ENCODE measurements around the gene SAFB2.
A peak's percentile ranks its signal among the peaks of the same experiment; 100 is the strongest.

SAFB2 gene

DNA sequence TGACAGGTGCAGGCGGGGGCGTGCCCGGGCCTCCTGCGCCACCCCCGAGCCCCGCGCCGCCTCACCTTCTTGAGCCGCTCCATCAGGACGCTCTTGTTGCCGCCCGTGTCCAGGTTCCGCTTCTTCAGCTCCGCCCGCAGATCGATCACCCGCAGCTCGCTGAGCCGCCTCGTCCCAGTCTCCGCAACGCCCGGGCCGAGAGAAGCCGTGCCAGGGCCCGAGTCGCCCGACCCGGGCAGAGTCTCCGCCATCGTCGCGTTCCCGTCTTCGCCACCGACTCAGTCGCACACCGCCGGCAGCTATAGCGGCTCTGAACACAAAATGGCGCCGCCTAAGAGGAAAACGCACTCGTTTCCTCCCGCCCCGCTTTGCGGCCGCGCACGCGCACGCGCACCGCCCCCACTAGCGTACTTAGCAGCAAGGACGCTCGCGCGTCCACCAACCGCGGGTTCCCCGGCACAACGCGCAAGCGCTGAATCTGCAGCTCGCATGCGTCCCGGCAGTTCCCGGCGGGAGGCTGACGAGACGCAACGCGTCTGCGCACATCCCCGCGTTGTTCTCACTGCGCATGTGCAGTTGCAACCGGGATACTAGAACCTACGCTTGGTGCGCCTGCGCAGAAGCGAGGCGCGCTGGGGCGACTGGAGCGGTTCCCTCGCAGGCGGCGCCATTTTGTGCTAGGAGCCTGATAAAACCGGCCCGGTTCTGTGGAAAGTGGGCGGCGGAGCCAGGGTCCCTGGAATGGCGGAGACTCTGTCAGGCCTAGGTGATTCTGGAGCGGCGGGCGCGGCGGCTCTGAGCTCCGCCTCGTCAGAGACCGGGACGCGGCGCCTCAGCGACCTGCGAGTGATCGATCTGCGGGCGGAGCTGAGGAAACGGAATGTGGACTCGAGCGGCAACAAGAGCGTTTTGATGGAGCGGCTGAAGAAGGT, at the start of gene SAFB2, which contains the start of gene SAFB:
Gene SAFB2, minus strand, starts transcription at position 312 of the 932 bp plus-strand sequence. Its CDS starts 61 bp downstream, at position 251.
Gene SAFB, plus strand, starts transcription at position 619 of the 932 bp plus-strand sequence. Its CDS starts 123 bp downstream, at position 742.
- peaks cover 24% of the 10 kb centered on the region for H3K36me3 Mint-ChIP-seq

GRCh38 chr19:5671600-5671999, 49.0 kb upstream of the SAFB2 start:
- peaks cover 7% of the 10 kb centered on the region for H3K4me1 Mint-ChIP-seq
- H3K36me3 Mint-ChIP-seq, result peaks cover 14% of the 10 kb centered on the region
- ATAC-seq (ENCODE audit: low read depth), result no peak
- no peak overlapping the region for H3K4me3 Mint-ChIP-seq
- H3K9me3 Mint-ChIP-seq, result peaks cover 5% of the 10 kb centered on the region
- no peaks in the 10 kb centered on the region for H3K27me3 Mint-ChIP-seq
- DNase-seq (ENCODE audit: low spot score in 2 of 2), result no peak
- peak overlapping the region; percentile 68 for H3K27ac Mint-ChIP-seq

More for the DNA sequence above, at the start of gene SAFB2, which contains the start of gene SAFB:
- Mint-ChIP-seq H3K9me3 (no peaks in the 10 kb centered on the region), H3K4me3 (peak within 1 kb of the TSS; percentile 99), H3K4me1 (peaks cover 43% of the 10 kb centered on the region), H3K27ac (peak within 1 kb of the TSS; percentile 98), H3K27me3 (no peaks in the 10 kb centered on the region)
- DNase-seq (ENCODE audit: low spot score in 2 of 2) (peak; percentile 94 to 98), ATAC-seq (ENCODE audit: low read depth) (peak; percentile 80)

GRCh38 chr19:5669212-5669611, 46.6 kb upstream of the SAFB2 start:
- no peak overlapping the region for H3K4me3 Mint-ChIP-seq
- DNase-seq (ENCODE audit: low spot score in 2 of 2), result no peak

GRCh38 chr19:5667751-5668271, 45.2 kb upstream of the SAFB2 start:
- H3K27ac Mint-ChIP-seq, result no peak overlapping the region
- H3K9me3 Mint-ChIP-seq, result no peaks in the 10 kb centered on the region
- peaks cover 28% of the 10 kb centered on the region for H3K36me3 Mint-ChIP-seq

More at GRCh38 chr19:5669212-5669611, 46.6 kb upstream of the SAFB2 start:
- Mint-ChIP-seq H3K27me3 (no peaks in the 10 kb centered on the region), H3K9me3 (peaks cover 5% of the 10 kb centered on the region), H3K4me1 (peaks cover 4% of the 10 kb centered on the region), H3K27ac (no peak overlapping the region), H3K36me3 (peaks cover 27% of the 10 kb centered on the region)
- ATAC-seq (ENCODE audit: low read depth), result no peak

DNA sequence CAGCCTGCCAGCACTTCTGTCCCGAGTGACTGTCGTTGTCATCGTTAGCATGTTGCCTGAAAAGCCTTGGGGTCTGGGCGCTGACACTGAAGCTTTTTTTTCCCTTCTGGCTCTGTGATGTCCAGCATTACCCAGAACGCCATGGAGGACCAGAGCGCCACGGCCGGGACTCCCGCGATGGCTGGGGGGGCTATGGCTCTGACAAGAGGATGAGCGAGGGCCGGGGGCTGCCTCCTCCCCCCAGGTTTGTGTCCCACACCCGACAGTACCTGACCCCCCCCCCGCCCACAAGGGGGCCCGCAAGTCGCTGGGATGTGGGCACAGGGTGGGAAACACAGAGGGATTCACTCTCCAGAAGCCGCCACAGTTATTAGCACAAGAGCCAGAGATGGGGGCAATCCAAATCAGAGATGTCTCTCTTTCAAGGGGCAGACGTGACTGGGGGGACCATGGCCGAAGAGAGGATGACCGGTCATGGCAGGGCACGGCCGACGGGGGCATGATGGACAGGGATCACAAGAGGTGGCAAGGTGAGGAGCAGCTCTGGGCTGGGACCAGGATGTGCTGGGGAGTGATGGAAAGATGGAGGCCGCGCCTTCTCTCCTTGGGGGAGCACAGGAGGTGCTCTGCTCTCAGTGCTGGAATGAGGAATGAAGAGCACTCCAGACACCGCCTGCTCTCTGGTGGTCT, 44.5 kb upstream of the SAFB2 start:
- no peak for ATAC-seq (ENCODE audit: low read depth)
- Mint-ChIP-seq H3K36me3 (peaks cover 28% of the 10 kb centered on the region), H3K9me3 (no peaks in the 10 kb centered on the region), H3K4me1 (no peaks in the 10 kb centered on the region), H3K4me3 (no peak overlapping the region), H3K27me3 (no peaks in the 10 kb centered on the region), H3K27ac (peak overlapping the region; percentile 50)
- no peak for DNase-seq (ENCODE audit: low spot score in 2 of 2)

More at GRCh38 chr19:5667751-5668271, 45.2 kb upstream of the SAFB2 start:
- no peaks in the 10 kb centered on the region for H3K4me1 Mint-ChIP-seq
- DNase-seq (ENCODE audit: low spot score in 2 of 2) (no peak), ATAC-seq (ENCODE audit: low read depth) (no peak)
- H3K27me3 Mint-ChIP-seq, result no peaks in the 10 kb centered on the region
- no peak overlapping the region for H3K4me3 Mint-ChIP-seq

DNA sequence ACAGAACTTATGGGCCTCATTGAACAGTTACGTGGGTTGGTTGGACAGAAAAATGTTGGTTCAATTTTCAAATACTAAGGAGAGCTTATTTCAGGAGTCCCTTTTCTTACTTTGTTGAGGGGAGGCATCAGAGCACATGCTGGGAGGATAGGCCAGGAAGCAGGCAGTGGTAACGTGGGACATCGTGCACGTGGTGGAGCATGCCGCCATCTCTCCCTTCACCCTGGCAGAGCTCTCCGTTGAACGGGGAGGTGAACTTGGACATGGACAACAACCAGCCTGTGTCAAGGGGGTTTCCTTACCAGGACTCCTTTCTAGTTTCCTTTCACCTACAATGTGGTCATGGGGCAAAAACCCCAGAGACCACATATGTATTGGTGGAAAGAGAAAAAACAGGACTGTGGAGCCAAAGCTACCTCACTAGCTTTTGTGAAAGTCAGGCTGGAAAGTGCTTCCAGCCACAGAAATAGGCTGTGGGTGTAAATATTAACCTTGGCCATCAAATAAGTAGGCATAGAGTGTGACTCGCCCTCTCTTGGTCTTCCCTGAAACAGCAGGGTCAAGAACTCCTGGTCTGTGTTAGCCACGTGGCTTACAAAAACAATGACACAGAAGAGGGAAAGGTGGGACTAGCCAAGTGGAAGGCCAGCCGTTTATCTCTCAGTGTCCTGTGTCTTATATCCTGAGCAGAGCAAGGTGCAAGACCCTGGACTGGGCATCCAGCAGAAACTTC, 43.4 kb upstream of the SAFB2 start:
- no peak for ATAC-seq (ENCODE audit: low read depth)
- peaks cover 31% of the 10 kb centered on the region for H3K36me3 Mint-ChIP-seq
- no peaks in the 10 kb centered on the region for H3K4me1 Mint-ChIP-seq
- no peak for DNase-seq (ENCODE audit: low spot score in 2 of 2)
- no peak overlapping the region for H3K4me3 Mint-ChIP-seq
- no peaks in the 10 kb centered on the region for H3K9me3 Mint-ChIP-seq
- no peaks in the 10 kb centered on the region for H3K27me3 Mint-ChIP-seq
- peak overlapping the region; percentile 28 for H3K27ac Mint-ChIP-seq

DNA sequence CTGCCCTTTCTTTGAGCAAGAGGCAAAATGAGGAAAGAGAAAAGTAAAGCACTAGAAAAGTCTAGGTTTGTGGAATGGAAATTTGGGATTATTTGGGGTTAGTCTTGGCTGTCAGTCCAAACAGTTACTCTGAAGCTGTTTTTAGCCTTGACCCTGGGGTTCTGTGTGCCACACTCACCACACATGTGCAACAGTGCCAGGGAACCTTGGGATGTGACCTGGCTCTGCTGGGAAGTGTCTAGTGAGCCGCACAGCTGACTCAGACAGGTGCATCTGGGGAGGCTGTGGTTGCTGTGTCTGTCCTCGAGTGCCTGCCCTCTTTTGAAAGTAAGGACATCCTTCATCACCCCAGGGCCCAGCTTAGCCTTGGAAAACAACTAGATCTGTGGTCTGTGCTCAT, 41.9 kb upstream of the SAFB2 start:
- Mint-ChIP-seq H3K27me3 (no peaks in the 10 kb centered on the region), H3K27ac (no peak overlapping the region), H3K9me3 (no peaks in the 10 kb centered on the region), H3K36me3 (peaks cover 35% of the 10 kb centered on the region), H3K4me3 (no peak overlapping the region), H3K4me1 (no peaks in the 10 kb centered on the region)
- ATAC-seq (ENCODE audit: low read depth), result no peak
- DNase-seq (ENCODE audit: low spot score in 2 of 2), result no peak

GRCh38 chr19:5663904-5664303, 41.3 kb upstream of the SAFB2 start:
- DNase-seq (ENCODE audit: low spot score in 2 of 2) (no peak), ATAC-seq (ENCODE audit: low read depth) (no peak)
- Mint-ChIP-seq H3K27me3 (no peaks in the 10 kb centered on the region), H3K27ac (no peak overlapping the region), H3K4me1 (no peaks in the 10 kb centered on the region), H3K9me3 (no peaks in the 10 kb centered on the region), H3K4me3 (no peak overlapping the region), H3K36me3 (peaks cover 33% of the 10 kb centered on the region)

DNA sequence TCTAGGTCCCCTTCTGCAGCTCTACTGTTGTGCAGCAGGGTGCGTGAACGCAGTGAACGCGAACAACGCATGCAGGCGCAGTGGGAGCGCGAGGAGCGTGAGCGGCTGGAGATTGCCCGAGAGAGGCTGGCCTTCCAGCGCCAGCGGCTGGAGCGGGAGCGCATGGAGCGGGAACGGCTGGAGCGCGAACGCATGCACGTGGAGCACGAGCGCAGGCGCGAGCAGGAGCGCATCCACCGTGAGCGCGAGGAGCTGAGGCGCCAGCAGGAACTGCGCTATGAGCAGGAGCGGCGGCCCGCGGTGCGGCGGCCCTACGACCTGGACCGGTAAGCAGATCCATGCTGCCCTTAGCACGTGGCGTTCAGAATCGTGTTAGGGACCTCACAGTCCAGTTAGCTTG, 38.9 kb upstream of the SAFB2 start:
- Mint-ChIP-seq H3K36me3 (peaks cover 34% of the 10 kb centered on the region), H3K4me3 (no peak overlapping the region), H3K27me3 (no peaks in the 10 kb centered on the region), H3K9me3 (no peaks in the 10 kb centered on the region), H3K4me1 (no peaks in the 10 kb centered on the region), H3K27ac (no peak overlapping the region)
- ATAC-seq (ENCODE audit: low read depth) (no peak), DNase-seq (ENCODE audit: low spot score in 2 of 2) (no peak)

DNA sequence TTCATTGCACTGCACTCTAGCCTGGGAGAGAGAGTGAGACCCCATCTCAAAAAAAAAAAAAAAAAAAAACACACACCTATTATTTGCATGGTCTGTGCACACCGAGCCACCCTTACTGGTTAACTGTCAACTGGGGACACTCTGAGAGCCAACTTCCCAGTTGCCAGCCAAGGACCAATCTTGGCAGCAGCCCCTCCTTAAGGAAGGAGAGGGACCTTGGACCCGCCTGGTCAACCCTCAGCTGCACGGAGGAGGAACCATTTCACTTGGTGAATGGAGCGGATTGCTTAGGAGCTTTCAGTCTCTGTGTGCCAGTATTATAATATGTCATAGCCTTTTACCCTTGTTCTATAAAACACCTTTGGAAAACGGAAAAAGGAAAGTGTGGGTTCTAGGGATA, 32.8 kb upstream of the SAFB2 start:
- ATAC-seq (ENCODE audit: low read depth) (no peak), DNase-seq (ENCODE audit: low spot score in 2 of 2) (no peak)
- Mint-ChIP-seq H3K36me3 (peaks cover 43% of the 10 kb centered on the region), H3K27me3 (no peaks in the 10 kb centered on the region), H3K27ac (peak overlapping the region; percentile 36), H3K4me1 (no peaks in the 10 kb centered on the region), H3K4me3 (no peak overlapping the region), H3K9me3 (no peaks in the 10 kb centered on the region)

DNA sequence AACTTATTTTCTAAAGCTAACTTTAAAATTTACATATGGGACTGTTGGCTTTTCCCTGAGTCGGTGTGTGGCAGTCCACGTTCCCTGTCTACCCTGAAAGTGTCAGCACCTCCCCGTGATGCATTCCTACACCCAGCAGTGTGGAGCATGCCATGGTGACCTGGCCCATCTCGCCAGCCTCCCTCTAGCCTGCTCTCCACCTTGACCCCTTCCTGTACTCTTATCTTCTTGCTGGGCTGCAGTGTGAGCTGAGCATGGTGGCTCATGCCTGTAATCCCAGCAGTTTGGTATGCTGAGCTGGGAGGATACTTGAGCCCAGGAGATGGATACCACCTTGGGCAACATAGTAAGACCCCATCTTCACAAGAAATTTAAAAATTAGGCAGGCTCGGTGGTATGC, 32.4 kb upstream of the SAFB2 start:
- Mint-ChIP-seq H3K4me1 (no peaks in the 10 kb centered on the region), H3K36me3 (peaks cover 46% of the 10 kb centered on the region), H3K27ac (no peak overlapping the region)

GRCh38 chr19:5652261-5652660, 29.7 kb upstream of the SAFB2 start:
- H3K9me3 Mint-ChIP-seq, result no peaks in the 10 kb centered on the region
- H3K27ac Mint-ChIP-seq, result no peak overlapping the region
- DNase-seq (ENCODE audit: low spot score in 2 of 2), result no peak
- no peak for ATAC-seq (ENCODE audit: low read depth)
- no peak overlapping the region for H3K4me3 Mint-ChIP-seq
- H3K27me3 Mint-ChIP-seq, result no peaks in the 10 kb centered on the region
- H3K36me3 Mint-ChIP-seq, result peaks cover 50% of the 10 kb centered on the region
- H3K4me1 Mint-ChIP-seq, result peaks cover under 1% of the 10 kb centered on the region

More for the DNA sequence above, 32.4 kb upstream of the SAFB2 start:
- H3K4me3 Mint-ChIP-seq, result no peak overlapping the region
- no peaks in the 10 kb centered on the region for H3K27me3 Mint-ChIP-seq
- no peak for DNase-seq (ENCODE audit: low spot score in 2 of 2)
- ATAC-seq (ENCODE audit: low read depth), result no peak
- H3K9me3 Mint-ChIP-seq, result no peaks in the 10 kb centered on the region

GRCh38 chr19:5651361-5651760, 28.8 kb upstream of the SAFB2 start:
- ATAC-seq (ENCODE audit: low read depth), result no peak
- peaks cover 55% of the 10 kb centered on the region for H3K36me3 Mint-ChIP-seq
- no peak overlapping the region for H3K27ac Mint-ChIP-seq
- H3K27me3 Mint-ChIP-seq, result no peaks in the 10 kb centered on the region
- no peaks in the 10 kb centered on the region for H3K9me3 Mint-ChIP-seq
- no peak for DNase-seq (ENCODE audit: low spot score in 2 of 2)
- H3K4me3 Mint-ChIP-seq, result no peak overlapping the region
- H3K4me1 Mint-ChIP-seq, result peaks cover 10% of the 10 kb centered on the region
